ENCODE results near the gene ZNF292.

DNA sequence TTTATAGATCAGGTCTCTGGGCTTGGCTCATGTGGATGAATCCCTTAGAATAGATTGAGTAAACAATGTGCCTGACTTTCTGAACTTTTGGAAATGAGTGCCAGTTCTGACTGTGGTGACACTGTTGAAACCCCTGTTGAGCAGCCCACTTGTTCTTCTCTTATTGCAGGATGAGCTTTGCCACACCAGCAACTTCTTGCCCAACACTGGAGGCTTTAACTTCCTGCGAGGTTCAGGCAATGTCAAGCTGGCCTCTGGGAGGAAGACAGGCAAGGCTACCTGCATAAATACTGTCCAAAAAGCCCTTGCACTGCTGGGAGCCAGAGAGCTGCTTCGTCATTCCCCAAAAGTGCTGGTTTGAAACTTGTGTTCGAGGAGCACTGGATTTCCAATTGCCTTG, 134.2 kb downstream of the ZNF292 start:
- TF ChIP-seq, protein P1, sequence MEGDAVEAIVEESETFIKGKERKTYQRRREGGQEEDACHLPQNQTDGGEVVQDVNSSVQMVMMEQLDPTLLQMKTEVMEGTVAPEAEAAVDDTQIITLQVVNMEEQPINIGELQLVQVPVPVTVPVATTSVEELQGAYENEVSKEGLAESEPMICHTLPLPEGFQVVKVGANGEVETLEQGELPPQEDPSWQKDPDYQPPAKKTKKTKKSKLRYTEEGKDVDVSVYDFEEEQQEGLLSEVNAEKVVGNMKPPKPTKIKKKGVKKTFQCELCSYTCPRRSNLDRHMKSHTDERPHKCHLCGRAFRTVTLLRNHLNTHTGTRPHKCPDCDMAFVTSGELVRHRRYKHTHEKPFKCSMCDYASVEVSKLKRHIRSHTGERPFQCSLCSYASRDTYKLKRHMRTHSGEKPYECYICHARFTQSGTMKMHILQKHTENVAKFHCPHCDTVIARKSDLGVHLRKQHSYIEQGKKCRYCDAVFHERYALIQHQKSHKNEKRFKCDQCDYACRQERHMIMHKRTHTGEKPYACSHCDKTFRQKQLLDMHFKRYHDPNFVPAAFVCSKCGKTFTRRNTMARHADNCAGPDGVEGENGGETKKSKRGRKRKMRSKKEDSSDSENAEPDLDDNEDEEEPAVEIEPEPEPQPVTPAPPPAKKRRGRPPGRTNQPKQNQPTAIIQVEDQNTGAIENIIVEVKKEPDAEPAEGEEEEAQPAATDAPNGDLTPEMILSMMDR (IDR thresholded peaks at IDR 0.05): no peak
- TF ChIP-seq POLR2A (IDR thresholded peaks at IDR 0.05): no peak
